HUES6 (cell line): Measurements from ENCODE around the gene PITRM1.

Source experiments
- H3K27ac ChIP-seq: 2 replicates; pipeline ENCODE4 v1.7.0; 2013; ENCODE audit warnings: low read depth, mild to moderate bottlenecking, low read length, inconsistent platforms
- H3K27me3 ChIP-seq: 2 replicates; pipeline ENCODE4 v1.6.1; 2013; ENCODE audit warnings: low read length; ENCODE audit not compliant: control insufficient read depth, insufficient read depth
- H3K36me3 ChIP-seq: 2 replicates; pipeline ENCODE4 v1.6.1; 2013; ENCODE audit warnings: low read length; ENCODE audit not compliant: control insufficient read depth, insufficient read depth
- H3K4me1 ChIP-seq: 2 replicates; pipeline ENCODE4 v1.6.1; 2013; ENCODE audit warnings: low read length; ENCODE audit not compliant: control insufficient read depth, insufficient read depth
- H3K4me3 ChIP-seq: 2 replicates; pipeline ENCODE4 v1.5.1; 2013; ENCODE audit warnings: low read depth, low read length
- H3K9ac ChIP-seq: one replicate; pipeline ENCODE4 v1.6.1; 2013; ENCODE audit warnings: mild to moderate bottlenecking, low read length
- H3K9me3 ChIP-seq: 2 replicates; pipeline ENCODE4 v1.6.1; 2013; ENCODE audit warnings: low read depth, low read length; ENCODE audit not compliant: control insufficient read depth, insufficient read depth

PITRM1 gene

DNA sequence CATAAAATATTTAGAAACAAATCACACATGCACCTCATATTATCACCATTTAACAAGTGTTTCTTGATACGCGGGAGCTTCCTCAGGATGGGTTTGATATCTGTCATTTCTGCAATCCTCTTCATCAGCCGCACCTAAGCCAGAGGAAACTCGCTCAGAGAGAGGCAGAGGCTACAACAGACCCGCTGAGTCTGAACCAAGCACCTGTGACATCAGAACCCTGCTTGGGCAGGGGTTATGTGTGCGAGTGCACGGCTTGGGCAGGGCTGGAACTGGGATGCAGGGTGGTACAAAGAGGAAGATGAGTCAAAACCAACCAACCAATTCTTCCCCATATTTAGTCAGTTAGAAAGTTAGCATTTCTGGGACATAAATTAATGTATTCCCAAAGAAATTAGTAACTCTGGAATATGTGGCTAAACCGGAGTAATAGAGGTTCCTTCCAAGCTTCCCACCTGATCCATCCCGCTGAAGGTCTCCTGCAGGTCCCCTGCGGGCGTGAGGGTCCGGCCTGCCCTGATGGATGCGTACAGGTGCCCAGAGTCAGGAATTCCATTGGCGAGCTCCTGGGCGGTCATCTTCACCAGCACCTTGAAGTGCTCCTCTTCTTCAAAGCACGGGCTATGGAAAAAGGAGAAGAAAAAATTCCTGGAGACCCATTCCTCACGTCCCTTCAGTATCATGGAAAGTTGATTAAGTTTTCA is 25.3 kb downstream of the PITRM1 start:
- H3K9me3 ChIP-seq, result no peaks in the 10 kb centered on the region
- no peaks in the 10 kb centered on the region for H3K4me1 ChIP-seq
- peaks cover 86% of the 10 kb centered on the region for H3K36me3 ChIP-seq
- no peak overlapping the region for H3K9ac ChIP-seq
- no peaks in the 10 kb centered on the region for H3K27me3 ChIP-seq
- H3K27ac ChIP-seq, result no peak overlapping the region
- H3K4me3 ChIP-seq, result no peak overlapping the region

DNA sequence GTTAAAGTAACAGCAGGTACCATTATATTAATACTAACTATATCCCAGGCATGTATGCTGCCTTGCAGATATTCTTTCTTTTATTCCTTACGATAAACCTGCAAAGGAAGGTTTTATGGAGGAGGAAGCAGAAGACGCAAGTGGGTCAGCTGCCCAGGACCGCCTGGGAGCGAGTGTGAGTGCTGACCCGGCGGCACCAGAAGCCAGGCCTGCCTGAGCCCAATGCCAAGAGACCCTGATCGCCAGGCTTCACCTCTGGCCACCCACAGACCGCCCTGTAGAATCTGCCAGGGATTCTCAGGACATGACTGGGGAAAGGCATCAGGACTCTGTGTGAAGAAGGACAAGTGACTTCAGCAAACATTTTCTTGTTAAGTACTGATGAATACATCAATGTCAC is 26.3 kb downstream of the PITRM1 start:
- Histone ChIP-seq H3K4me1 (no peaks in the 10 kb centered on the region), H3K4me3 (no peak overlapping the region), H3K36me3 (peaks cover 94% of the 10 kb centered on the region)

DNA sequence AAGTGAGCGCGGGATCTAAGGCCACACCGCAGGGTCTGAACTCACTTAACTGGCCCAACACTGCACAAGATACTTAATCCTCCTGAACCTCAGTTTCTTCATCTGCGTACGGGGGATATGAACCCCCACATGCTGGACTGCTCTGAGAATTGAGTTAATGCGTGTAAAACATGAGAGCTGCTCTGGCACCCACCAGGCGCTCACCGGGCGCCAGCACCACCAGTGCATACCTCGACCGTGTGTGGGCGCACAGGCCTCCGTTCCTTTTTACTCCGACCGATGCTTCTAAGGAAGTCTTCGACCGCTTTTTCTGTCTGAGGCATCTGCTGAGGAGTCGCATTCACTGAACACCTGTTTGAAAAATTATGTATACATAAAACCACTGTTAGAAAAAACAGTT is 27.2 kb downstream of the PITRM1 start:
- Histone ChIP-seq H3K27ac (no peak overlapping the region), H3K4me3 (no peak overlapping the region), H3K27me3 (no peaks in the 10 kb centered on the region), H3K9me3 (no peaks in the 10 kb centered on the region), H3K4me1 (no peaks in the 10 kb centered on the region), H3K9ac (no peak overlapping the region), H3K36me3 (peaks cover 95% of the 10 kb centered on the region)

More for the DNA sequence above, 26.3 kb downstream of the PITRM1 start:
- Histone ChIP-seq H3K27ac (no peak overlapping the region), H3K27me3 (no peaks in the 10 kb centered on the region), H3K9me3 (no peaks in the 10 kb centered on the region), H3K9ac (no peak overlapping the region)

DNA sequence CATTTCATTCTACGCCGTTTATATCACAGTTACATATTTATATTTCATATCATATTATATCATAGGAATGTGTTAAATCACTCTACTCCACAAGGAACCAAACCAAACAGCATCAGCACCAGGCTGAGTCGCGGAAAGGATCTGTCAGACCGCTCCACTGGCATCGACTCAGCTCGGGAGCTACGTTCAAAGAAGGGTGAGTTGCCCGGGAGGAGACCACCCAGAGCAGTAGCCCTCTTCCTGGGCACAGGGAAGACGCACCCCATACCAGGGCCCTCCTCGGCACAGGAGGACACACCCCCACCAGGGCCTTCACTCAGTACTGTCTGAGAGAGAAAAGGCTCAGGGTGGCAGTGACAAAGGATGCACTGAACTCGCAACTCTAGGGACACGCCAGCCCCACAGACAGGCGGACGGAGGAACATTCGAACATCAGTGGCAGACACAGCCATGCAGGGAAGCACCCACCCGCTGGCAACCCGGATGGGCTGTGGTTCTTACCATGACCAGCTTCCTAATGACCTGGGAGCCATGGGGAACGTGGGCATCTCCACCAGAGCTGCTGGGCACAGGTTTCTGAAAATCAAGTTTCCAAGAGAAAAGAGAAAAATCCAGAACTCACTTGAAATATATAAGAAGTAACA is 28.7 kb downstream of the PITRM1 start:
- no peaks in the 10 kb centered on the region for H3K4me1 ChIP-seq
- no peak overlapping the region for H3K4me3 ChIP-seq
- H3K9me3 ChIP-seq, result no peaks in the 10 kb centered on the region
- H3K9ac ChIP-seq, result no peak overlapping the region
- peaks cover 98% of the 10 kb centered on the region for H3K36me3 ChIP-seq
- H3K27ac ChIP-seq, result no peak overlapping the region
- no peaks in the 10 kb centered on the region for H3K27me3 ChIP-seq

DNA sequence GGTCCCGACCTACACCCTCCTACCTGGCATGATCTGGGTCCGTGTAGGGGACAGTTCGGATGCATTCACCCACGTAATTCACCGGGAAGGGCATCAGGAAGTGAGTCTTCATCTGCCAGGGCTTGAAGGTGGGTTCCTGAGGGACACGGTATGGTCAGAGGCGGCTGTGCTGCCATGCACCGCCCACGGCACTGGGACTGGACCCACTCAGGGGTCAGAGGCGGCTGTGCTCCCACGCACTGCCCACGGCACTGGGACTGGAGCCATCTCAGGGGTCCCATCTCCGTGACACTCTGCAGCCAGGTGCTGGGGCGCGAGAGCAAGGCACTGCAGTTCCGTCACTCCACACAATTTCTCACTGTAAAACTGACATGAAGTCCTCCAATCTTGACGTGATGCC is 29.2 kb downstream of the PITRM1 start:
- H3K36me3 ChIP-seq, result peaks cover 98% of the 10 kb centered on the region
- no peaks in the 10 kb centered on the region for H3K4me1 ChIP-seq
- no peaks in the 10 kb centered on the region for H3K27me3 ChIP-seq
- no peak overlapping the region for H3K27ac ChIP-seq
- H3K9me3 ChIP-seq, result no peaks in the 10 kb centered on the region
- H3K9ac ChIP-seq, result no peak overlapping the region
- no peak overlapping the region for H3K4me3 ChIP-seq

DNA sequence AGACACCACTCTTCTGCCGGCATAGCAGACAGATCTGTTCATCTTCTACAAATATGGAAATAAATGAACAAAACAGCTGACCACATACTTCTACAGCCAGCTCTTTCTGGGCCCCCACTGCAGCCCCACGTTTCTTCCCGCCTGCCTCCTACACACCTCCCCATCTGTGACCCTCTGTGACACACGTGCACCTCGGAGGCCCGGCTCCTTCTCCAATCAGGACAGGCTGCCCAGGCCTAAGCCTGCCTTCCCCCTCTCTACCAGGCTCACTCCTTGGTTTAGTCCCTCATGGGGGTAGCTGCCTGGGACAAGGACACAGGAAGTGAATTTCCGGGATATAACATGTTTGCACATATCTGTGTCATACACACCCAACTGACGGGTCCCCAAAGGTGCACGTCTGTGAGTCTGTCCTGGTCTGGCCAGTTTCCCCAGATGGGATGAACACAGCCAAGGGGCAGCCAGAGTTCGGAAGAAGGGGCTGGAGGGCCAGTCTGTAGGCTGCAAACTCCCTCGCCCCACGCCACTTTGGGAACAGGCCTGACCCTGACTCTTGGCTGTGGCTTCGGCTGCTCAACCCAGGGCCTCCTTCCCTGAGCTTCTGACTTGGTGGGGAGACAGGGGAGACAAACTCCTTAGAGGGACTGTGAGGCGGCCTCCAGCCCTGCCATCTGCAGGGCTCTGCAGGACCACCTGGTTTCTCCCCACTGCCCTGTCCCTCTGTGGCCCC is 30.3 kb downstream of the PITRM1 start:
- Histone ChIP-seq H3K4me1 (no peaks in the 10 kb centered on the region), H3K9ac (no peak overlapping the region), H3K36me3 (peaks cover 99% of the 10 kb centered on the region), H3K27ac (no peak overlapping the region), H3K4me3 (no peak overlapping the region), H3K9me3 (no peaks in the 10 kb centered on the region), H3K27me3 (no peaks in the 10 kb centered on the region)

GRCh38 chr10:3141351-3142005 is 31.1 kb downstream of the PITRM1 start:
- no peak overlapping the region for H3K4me3 ChIP-seq
- peaks cover 99% of the 10 kb centered on the region for H3K36me3 ChIP-seq
- no peaks in the 10 kb centered on the region for H3K9me3 ChIP-seq
- H3K4me1 ChIP-seq, result no peaks in the 10 kb centered on the region
- H3K9ac ChIP-seq, result no peak overlapping the region
- no peaks in the 10 kb centered on the region for H3K27me3 ChIP-seq
- H3K27ac ChIP-seq, result no peak overlapping the region

DNA sequence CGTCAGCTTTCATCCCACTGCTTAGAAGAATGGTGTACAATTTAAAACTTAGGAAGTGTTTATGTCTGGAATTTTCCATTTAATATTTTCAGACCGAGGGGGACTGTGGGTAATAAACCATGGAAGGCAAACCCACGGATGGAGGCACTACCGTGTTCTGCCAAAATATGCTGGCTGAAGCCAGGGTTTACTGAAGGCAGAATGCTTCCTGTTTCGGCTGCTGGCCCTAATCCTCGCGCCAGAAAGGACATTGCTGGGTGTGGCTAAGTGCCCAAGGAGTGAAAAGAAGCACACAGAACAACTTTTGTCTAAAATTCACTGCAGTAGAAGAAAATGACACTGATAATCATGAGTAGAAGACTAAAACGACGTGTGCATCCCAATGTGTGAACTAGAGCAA is 32.3 kb downstream of the PITRM1 start:
- no peak overlapping the region for H3K27ac ChIP-seq
- H3K4me1 ChIP-seq, result no peaks in the 10 kb centered on the region
- H3K27me3 ChIP-seq, result no peaks in the 10 kb centered on the region
- H3K9ac ChIP-seq, result no peak overlapping the region
- no peaks in the 10 kb centered on the region for H3K9me3 ChIP-seq
- H3K36me3 ChIP-seq, result peaks cover 99% of the 10 kb centered on the region
- no peak overlapping the region for H3K4me3 ChIP-seq

- Histone ChIP-seq H3K36me3 (peaks cover 99% of the 10 kb centered on the region), H3K4me1 (no peaks in the 10 kb centered on the region), H3K27me3 (no peaks in the 10 kb centered on the region), H3K9ac (no peak overlapping the region), H3K9me3 (no peaks in the 10 kb centered on the region), H3K27ac (no peak overlapping the region), H3K4me3 (no peak overlapping the region)
Measured at GRCh38 chr10:3139216-3139910, 33.2 kb downstream of the PITRM1 start.

DNA sequence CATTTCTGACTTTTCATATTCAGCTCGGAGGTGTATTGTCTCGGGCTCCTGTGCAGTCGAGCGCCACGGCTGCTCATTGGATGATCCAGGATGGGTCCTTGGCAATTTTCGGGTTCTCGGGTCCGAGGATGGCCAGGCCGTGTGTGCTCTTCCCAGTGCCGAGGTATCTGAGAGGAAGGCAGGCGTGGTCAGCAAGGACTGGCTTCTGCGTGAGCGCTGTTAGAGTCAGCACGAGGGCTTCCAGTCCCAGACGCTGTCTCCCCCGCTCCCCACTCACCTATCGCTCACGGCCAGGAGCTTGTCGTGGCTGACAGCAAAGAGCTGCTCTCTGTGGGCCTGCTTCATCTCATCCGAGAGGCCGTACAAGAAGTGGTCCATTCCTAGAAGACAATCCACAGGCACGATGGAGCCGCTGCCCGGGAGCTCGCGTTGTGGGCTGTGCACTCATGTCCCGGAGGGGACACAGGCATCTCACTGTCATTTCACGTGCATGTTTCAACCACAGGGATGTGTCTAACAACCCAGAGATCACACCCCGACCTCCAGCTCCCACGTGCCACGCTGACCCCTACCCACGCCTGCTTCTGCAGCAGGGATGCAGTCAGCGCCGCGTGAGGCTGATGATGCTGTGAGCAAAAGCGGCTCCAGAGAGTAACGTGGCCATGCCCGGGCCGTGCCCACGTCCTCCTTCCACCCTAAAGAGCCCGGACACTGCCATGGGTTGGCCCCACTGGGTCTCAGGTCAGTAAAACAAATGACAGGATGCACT is 34.4 kb downstream of the PITRM1 start:
- Histone ChIP-seq H3K4me3 (no peak overlapping the region), H3K27me3 (no peaks in the 10 kb centered on the region), H3K9ac (no peak overlapping the region), H3K4me1 (no peaks in the 10 kb centered on the region), H3K36me3 (peaks cover 99% of the 10 kb centered on the region), H3K27ac (no peak overlapping the region), H3K9me3 (no peaks in the 10 kb centered on the region)
